ENCODE data around the gene TDRD5. TPM values are rescaled to one million over a fixed set of nuclear protein-coding genes. Genes with fewer than 3 reads are reported as not detected.

Gene TDRD5
- total RNA-seq, 6 experiments from 2014 or later = not detected

- no peaks in the 10 kb centered on the region for H3K27me3 ChIP-seq
- no peak overlapping the region for H3K4me3 ChIP-seq
- DNase-seq (no peak), ATAC-seq (no peak)
- intact Hi-C loops (cut with DNase I) = no loop called here
- H3K4me1 ChIP-seq = no peaks in the 10 kb centered on the region
- H3K27ac ChIP-seq = no peak overlapping the region
- peaks cover 0 to 30% (median 0%) of the 10 kb centered on the region in 4 donors for H3K9me3 ChIP-seq
- TF ChIP-seq POLR2A (IDR thresholded peaks at IDR 0.05) (no peak), CTCF (IDR thresholded peaks at IDR 0.05) (no peak)
- H3K36me3 ChIP-seq = no peaks in the 10 kb centered on the region
Measured at GRCh38 chr1:179719272-179719671, 127.6 kb downstream of the TDRD5 start.

GRCh38 chr1:179728271-179728670 lies 136.6 kb downstream of the TDRD5 start:
- no peak overlapping the region for H3K27ac ChIP-seq
- ATAC-seq (no peak), DNase-seq (no peak)
- WGBS (ENCODE audit: insufficient coverage, low coverage, low lambda C conversion rate, missing lambda C conversion rate) = 42% methylated on average over 2 of the region's 2 CpGs
- no peaks in the 10 kb centered on the region for H3K4me1 ChIP-seq
- H3K9me3 ChIP-seq = no peaks in the 10 kb centered on the region
- no peaks in the 10 kb centered on the region for H3K27me3 ChIP-seq
- intact Hi-C loops (cut with DNase I) = no loop called here
- H3K4me3 ChIP-seq = no peak overlapping the region
- H3K36me3 ChIP-seq = no peaks in the 10 kb centered on the region
- TF ChIP-seq CTCF (IDR thresholded peaks at IDR 0.05) (no peak), POLR2A (IDR thresholded peaks at IDR 0.05) (no peak)

GRCh38 chr1:179729881-179730280 lies 138.2 kb downstream of the TDRD5 start:
- Histone ChIP-seq H3K4me1 (no peaks in the 10 kb centered on the region), H3K4me3 (no peak overlapping the region), H3K9me3 (no peaks in the 10 kb centered on the region), H3K27me3 (no peaks in the 10 kb centered on the region), H3K27ac (no peak overlapping the region), H3K36me3 (no peaks in the 10 kb centered on the region)
- ATAC-seq = no peak
- WGBS (ENCODE audit: insufficient coverage, low coverage, low lambda C conversion rate, missing lambda C conversion rate) = 69% methylated on average over 4 of the region's 4 CpGs
- TF ChIP-seq POLR2A (IDR thresholded peaks at IDR 0.05) = no peak
- TF ChIP-seq CTCF (IDR thresholded peaks at IDR 0.05) = no peak
- no peak for DNase-seq
- intact Hi-C loops (cut with DNase I) = no loop called here

- H3K27ac ChIP-seq = no peak overlapping the region
- H3K4me1 ChIP-seq = no peaks in the 10 kb centered on the region
- no peaks in the 10 kb centered on the region for H3K9me3 ChIP-seq
- intact Hi-C loops (cut with DNase I) = no loop called here
- no peak for DNase-seq
- no peaks in the 10 kb centered on the region for H3K27me3 ChIP-seq
- H3K4me3 ChIP-seq = no peak overlapping the region
- no peaks in the 10 kb centered on the region for H3K36me3 ChIP-seq
- no peak for ATAC-seq
- TF ChIP-seq POLR2A (IDR thresholded peaks at IDR 0.05) (no peak), CTCF (IDR thresholded peaks at IDR 0.05) (no peak)
- 60% methylated on average over 4 of the region's 4 CpGs for WGBS (ENCODE audit: insufficient coverage, low coverage, low lambda C conversion rate, missing lambda C conversion rate)
Measured at GRCh38 chr1:179731643-179732042, 140.0 kb downstream of the TDRD5 start.

Small RNA genes lying within 50 kb of the gene (small RNA-seq; reads per million reads assigned to genes)
- 0 reads per million in 2 experiments for gene RNU5F-2P

Other genes starting within 250 kb of the TDRD5 start
- under 1 TPM in 1 of 6 experiments, not detected in 5; 0.09 TPM for gene AXDND1, start 225.9 kb upstream of the TDRD5 start, total RNA-seq
- not detected for gene NPHS2, start 15.9 kb upstream of the TDRD5 start, total RNA-seq
- under 1 TPM in 3 of 6 experiments, not detected in 3; 0.07 to 0.12 (median 0.12) TPM for gene FAM163A, start 151.5 kb downstream of the TDRD5 start, total RNA-seq